Measurements from ENCODE around the gene MISFA.

MISFA gene

DNA sequence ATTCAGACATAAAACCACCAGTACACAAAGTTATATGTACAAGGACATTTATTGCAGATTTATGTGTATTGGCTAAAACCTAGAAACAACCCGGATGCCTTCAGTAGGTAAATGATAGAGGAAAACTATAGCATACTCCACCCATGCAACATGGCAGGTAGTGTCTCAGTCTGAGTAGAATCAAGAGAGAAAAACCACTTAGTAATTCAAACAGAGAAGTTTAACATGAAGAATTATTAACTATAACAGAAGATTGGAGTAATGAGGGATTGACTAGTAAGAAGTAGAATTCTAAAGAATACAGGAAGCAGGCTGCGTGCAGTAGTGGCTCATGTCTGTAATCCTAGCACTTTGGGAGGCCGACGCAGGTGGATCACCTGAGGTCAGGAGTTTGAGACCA lies 50.8 kb downstream of the MISFA start:
- Mint-ChIP-seq H3K36me3 (no peaks in the 10 kb centered on the region), H3K4me3 (no peak overlapping the region), H3K27me3 (no peaks in the 10 kb centered on the region), H3K27ac (no peak overlapping the region), H3K9me3 (no peaks in the 10 kb centered on the region), H3K4me1 (no peaks in the 10 kb centered on the region)

DNA sequence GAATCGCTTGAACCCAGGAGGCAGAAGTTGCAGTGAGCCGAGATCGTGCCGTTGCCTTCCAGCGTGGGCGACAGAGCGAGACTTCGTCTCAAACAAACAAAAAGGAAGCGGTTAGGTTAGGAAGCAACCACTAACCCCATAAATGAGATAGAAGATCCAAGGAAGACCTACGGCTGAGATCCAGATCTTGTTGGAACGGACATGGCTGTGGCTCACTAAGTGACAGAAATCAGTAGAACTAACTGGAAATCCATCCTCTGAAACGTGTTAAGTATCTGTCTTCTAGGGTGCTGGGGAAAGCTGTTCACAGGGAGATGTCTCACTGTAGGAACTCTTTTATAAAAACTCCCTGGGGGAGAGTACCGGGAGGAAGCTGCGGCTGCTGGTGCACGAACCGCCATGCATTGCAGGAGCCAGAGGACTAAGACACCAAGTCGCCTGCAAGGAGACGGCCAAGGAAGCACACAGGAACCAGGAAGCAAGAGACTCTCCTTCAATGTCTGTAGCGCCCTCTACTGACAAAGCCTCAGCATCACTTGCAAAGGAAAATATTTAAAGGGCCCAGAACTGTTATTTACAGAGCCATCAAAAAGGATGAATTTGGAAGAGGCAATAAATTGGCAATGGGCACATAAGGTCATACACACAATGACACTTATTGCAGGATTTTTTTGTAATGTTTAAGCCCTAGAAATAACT lies 51.4 kb downstream of the MISFA start:
- Mint-ChIP-seq H3K36me3 (no peaks in the 10 kb centered on the region), H3K4me3 (no peak overlapping the region), H3K4me1 (no peaks in the 10 kb centered on the region), H3K27me3 (no peaks in the 10 kb centered on the region), H3K9me3 (no peaks in the 10 kb centered on the region), H3K27ac (no peak overlapping the region)
